DND-41 (cell line): ENCODE measurements around the gene NKAIN2.

Source experiments
- EZH2 ChIP-seq: IDR thresholded peaks from 3 replicates; pipeline ENCODE4 v1.6.1; 2012; ENCODE audit warnings: borderline replicate concordance, low read depth, mild to moderate bottlenecking, moderate library complexity, low read length, inconsistent platforms; ENCODE audit not compliant: severe bottlenecking
- TF ChIP-seq, protein P1 (sequence below): IDR thresholded peaks from 2 replicates; pipeline ENCODE4 v1.5.1; 2012; ENCODE audit warnings: borderline replicate concordance, low read length, moderate library complexity, mild to moderate bottlenecking; ENCODE audit not compliant: poor library complexity, severe bottlenecking; ENCODE audit errors: extremely low read depth

DNA sequence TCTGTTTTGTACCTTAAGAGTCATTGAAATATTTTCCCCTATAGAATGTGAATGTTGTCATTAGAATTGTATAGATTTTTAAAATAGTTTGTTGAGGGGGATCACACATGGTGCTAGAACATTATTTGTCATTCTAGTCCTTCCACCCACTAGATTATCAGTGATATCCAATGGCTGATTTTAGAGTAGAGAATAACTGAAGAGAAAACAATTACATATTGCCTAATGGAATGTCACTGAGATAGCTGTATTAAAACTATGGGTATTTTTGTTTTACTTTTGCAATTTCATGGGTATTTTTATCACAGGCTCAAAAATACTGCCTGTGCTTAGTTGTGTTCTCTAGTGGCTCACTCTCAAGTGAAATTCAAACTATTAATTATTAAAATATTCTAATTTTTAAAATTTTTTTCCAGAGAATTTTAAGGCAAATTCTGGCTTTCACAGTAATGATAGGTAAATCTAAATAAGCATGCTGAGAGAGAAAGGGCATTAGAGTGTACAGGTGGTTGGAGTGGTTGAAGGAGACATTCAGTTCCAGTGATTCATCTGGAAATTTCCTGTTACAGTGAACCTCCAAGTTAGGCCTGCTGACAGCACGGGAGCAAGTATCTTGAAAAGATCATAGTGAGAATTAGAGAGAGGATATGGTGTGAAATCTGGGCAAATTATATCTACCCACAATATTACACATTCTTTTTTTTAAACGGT lies 399.6 kb downstream of the NKAIN2 start:
- TF ChIP-seq, protein P1, sequence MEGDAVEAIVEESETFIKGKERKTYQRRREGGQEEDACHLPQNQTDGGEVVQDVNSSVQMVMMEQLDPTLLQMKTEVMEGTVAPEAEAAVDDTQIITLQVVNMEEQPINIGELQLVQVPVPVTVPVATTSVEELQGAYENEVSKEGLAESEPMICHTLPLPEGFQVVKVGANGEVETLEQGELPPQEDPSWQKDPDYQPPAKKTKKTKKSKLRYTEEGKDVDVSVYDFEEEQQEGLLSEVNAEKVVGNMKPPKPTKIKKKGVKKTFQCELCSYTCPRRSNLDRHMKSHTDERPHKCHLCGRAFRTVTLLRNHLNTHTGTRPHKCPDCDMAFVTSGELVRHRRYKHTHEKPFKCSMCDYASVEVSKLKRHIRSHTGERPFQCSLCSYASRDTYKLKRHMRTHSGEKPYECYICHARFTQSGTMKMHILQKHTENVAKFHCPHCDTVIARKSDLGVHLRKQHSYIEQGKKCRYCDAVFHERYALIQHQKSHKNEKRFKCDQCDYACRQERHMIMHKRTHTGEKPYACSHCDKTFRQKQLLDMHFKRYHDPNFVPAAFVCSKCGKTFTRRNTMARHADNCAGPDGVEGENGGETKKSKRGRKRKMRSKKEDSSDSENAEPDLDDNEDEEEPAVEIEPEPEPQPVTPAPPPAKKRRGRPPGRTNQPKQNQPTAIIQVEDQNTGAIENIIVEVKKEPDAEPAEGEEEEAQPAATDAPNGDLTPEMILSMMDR = no peak
- no peak for TF ChIP-seq EZH2
